Activated B cell treated with CpG ODN at 0.5 μM for 24 hours (primary cell): ENCODE data around the gene UQCC2. TPM values are rescaled to one million over a fixed set of nuclear protein-coding genes. Genes with fewer than 3 reads are reported as not detected.

Source experiments
- ATAC-seq: fragments of 200-7000 bp; cut with Tn5 transposase; one replicate; pipeline ENCODE4 v1.10.0; 2021; ENCODE audit warnings: low read depth, mild to moderate bottlenecking, moderate library complexity
- CTCF ChIA-PET: fragments of 350-600 bp; sonication (Branson Sonifier 250); formaldehyde crosslinking; loops from one replicate; lab custom pipeline; 2021; ENCODE audit warnings: antibody characterized with exemption; lab: Charles Lee
- POLR2A ChIA-PET: fragments of 350-600 bp; sonication (Branson Sonifier 250); formaldehyde crosslinking; loops from one replicate; lab custom pipeline; 2021; ENCODE audit warnings: antibody characterized with exemption; lab: Charles Lee
- DNase-seq: peaks from one replicate; pipeline ENCODE4 v3.0.0; 2022
- H3K27ac Mint-ChIP-seq: one replicate; pipeline ENCODE4 v1.8.0; 2020; ENCODE audit warnings: mixed read lengths
- H3K27me3 Mint-ChIP-seq: one replicate; pipeline ENCODE4 v1.8.0; 2021; ENCODE audit warnings: mixed read lengths
- H3K36me3 Mint-ChIP-seq: one replicate; pipeline ENCODE4 v1.8.0; 2021; ENCODE audit warnings: low read depth, mixed read lengths
- H3K4me1 Mint-ChIP-seq: one replicate; pipeline ENCODE4 v1.8.0; 2021; ENCODE audit warnings: mixed read lengths
- H3K4me3 Mint-ChIP-seq: one replicate; pipeline ENCODE4 v1.8.0; 2020; ENCODE audit warnings: mild to moderate bottlenecking, mixed read lengths
- H3K9me3 Mint-ChIP-seq: one replicate; pipeline ENCODE4 v1.8.0; 2020; ENCODE audit warnings: mixed read lengths
- CTCF ChIP-seq: fragments of 200-600 bp; IDR thresholded peaks from one replicate; pipeline ENCODE4 v1.8.0; 2022; ENCODE audit warnings: antibody characterized with exemption, mild to moderate bottlenecking
- intact Hi-C: fragments of 100-400 bp; cut with micrococcal nuclease; formaldehyde crosslinking; loops from one replicate; pipeline ENCODE4 v1.15.1; 2024
- total RNA-seq: library from RNA; stranded (reverse); gene quantifications from 2 replicates; pipeline ENCODE4 v1.2.3, GENCODE V29; 2022

The UQCC2 gene
- total RNA-seq, 1 donor from 2014 or later = 26.2 TPM

- Mint-ChIP-seq H3K27me3 (peaks cover 19% of the 10 kb centered on the region), H3K36me3 (no peaks in the 10 kb centered on the region), H3K4me3 (no peak within 1 kb of the TSS), H3K27ac (no peak within 1 kb of the TSS), H3K9me3 (no peaks in the 10 kb centered on the region), H3K4me1 (peaks cover 2% of the 10 kb centered on the region)
- DNase-seq (no peak), ATAC-seq (no peak)
- POLR2A ChIA-PET = no interaction called here
- TF ChIP-seq CTCF = no peak
- CTCF ChIA-PET = no interaction called here
- intact Hi-C loops = no loop called here
These were observed 35.2 kb upstream of the UQCC2 start, which contains the start of gene IP6K3 for GRCh38 chr6:33746651-33747100. Gene IP6K3 (minus strand): TSS chr6:33746905. CDS start chr6:33735476, 11,429 bp downstream.

GRCh38 chr6:33746036-33746600 is 34.6 kb upstream of the UQCC2 start:
- intact Hi-C loops = no loop called here
- Mint-ChIP-seq H3K4me1 (peaks cover 2% of the 10 kb centered on the region), H3K9me3 (no peaks in the 10 kb centered on the region), H3K4me3 (no peak overlapping the region), H3K27ac (no peak overlapping the region), H3K27me3 (peaks cover 20% of the 10 kb centered on the region), H3K36me3 (no peaks in the 10 kb centered on the region)
- ATAC-seq = no peak
- no peak for DNase-seq
- TF ChIP-seq CTCF = no peak
- ChIA-PET POLR2A (no interaction called here), CTCF (interaction anchor here (0.8 to 1.2 kb wide), 2 partner anchors 281 to 399 kb away, joined by 3 to 4 read pairs; no protein-coding TSS in a partner anchor)

- intact Hi-C loops = no loop called here
- ATAC-seq (no peak), DNase-seq (no peak)
- Mint-ChIP-seq H3K27me3 (peaks cover 21% of the 10 kb centered on the region), H3K4me1 (peaks cover 2% of the 10 kb centered on the region), H3K4me3 (no peak overlapping the region), H3K36me3 (no peaks in the 10 kb centered on the region), H3K27ac (no peak overlapping the region), H3K9me3 (no peaks in the 10 kb centered on the region)
- POLR2A ChIA-PET = no interaction called here
- CTCF ChIA-PET = interaction anchor here (0.8 to 1.4 kb wide), 3 partner anchors 156 to 400 kb away, joined by 3 to 4 read pairs (median 3); no protein-coding TSS in a partner anchor
- TF ChIP-seq CTCF = no peak
These were observed 34.0 kb upstream of the UQCC2 start for GRCh38 chr6:33745548-33745947.

- intact Hi-C loops = loop anchor here (1.0 kb wide), 5 partner anchors 34 to 409 kb away; partner anchors contain the start of gene UQCC2
- Mint-ChIP-seq H3K36me3 (no peaks in the 10 kb centered on the region), H3K27ac (no peak overlapping the region), H3K9me3 (no peaks in the 10 kb centered on the region), H3K4me3 (no peak overlapping the region), H3K4me1 (peaks cover 2% of the 10 kb centered on the region), H3K27me3 (peaks cover 21% of the 10 kb centered on the region)
- ATAC-seq = no peak
- ChIA-PET POLR2A (no interaction called here), CTCF (interaction anchor here (0.6 to 2.9 kb wide), 10 partner anchors 17 to 414 kb away, joined by 3 to 23 read pairs (median 3); partner anchors contain the start of gene UQCC2)
- TF ChIP-seq CTCF = no peak
- no peak for DNase-seq
These were observed 33.5 kb upstream of the UQCC2 start for GRCh38 chr6:33744895-33745546.
